WERI-Rb-1 (cell line): ENCODE measurements around the gene RABEP1.

ENCODE experiments used
- DNase-seq: peaks from one replicate; pipeline ENCODE4 v3.0.0-alpha.2; 2020
- H3K27ac ChIP-seq: fragments of 250-450 bp; sonication (Bioruptor Pico); 2 replicates; pipeline ENCODE4 v1.5.1; 2020; ENCODE audit warnings: mild to moderate bottlenecking, moderate library complexity
- H3K27me3 ChIP-seq: fragments of 250-450 bp; sonication (Bioruptor Pico); 2 replicates; pipeline ENCODE4 v1.5.1; 2021; ENCODE audit warnings: mild to moderate bottlenecking, low read depth, moderate library complexity; ENCODE audit not compliant: insufficient read depth, severe bottlenecking
- H3K36me3 ChIP-seq: fragments of 250-450 bp; sonication (Bioruptor Pico); 2 replicates; pipeline ENCODE4 v1.5.1; 2020; ENCODE audit warnings: mild to moderate bottlenecking, moderate library complexity
- H3K4me3 ChIP-seq: 2 replicates; pipeline ENCODE4 v1.5.1; 2011; ENCODE audit warnings: low read depth, mild to moderate bottlenecking, control low read depth, low read length
- H3K9me3 ChIP-seq: fragments of 250-450 bp; sonication (Bioruptor Pico); 2 replicates; pipeline ENCODE4 v1.5.1; 2021; ENCODE audit warnings: mild to moderate bottlenecking, moderate library complexity; ENCODE audit not compliant: severe bottlenecking
- CTCF ChIP-seq: IDR thresholded peaks from 2 replicates; pipeline ENCODE4 v1.5.1; 2011; ENCODE audit warnings: low read depth, mild to moderate bottlenecking, control low read depth, inconsistent platforms, low read length

The RABEP1 gene

GRCh38 chr17:5378566-5379207 lies 96.6 kb downstream of the RABEP1 start:
- peaks cover 95% of the 10 kb centered on the region for H3K36me3 ChIP-seq
- H3K4me3 ChIP-seq: no peak overlapping the region
- no peak for DNase-seq

GRCh38 chr17:5379351-5380107 lies 97.4 kb downstream of the RABEP1 start:
- H3K36me3 ChIP-seq: peaks cover 95% of the 10 kb centered on the region
- no peak for TF ChIP-seq CTCF
- H3K4me3 ChIP-seq: no peak overlapping the region
- H3K27me3 ChIP-seq: no peaks in the 10 kb centered on the region
- no peaks in the 10 kb centered on the region for H3K9me3 ChIP-seq
- no peak for DNase-seq
- no peak overlapping the region for H3K27ac ChIP-seq

More at GRCh38 chr17:5378566-5379207, 96.6 kb downstream of the RABEP1 start:
- Histone ChIP-seq H3K27me3 (no peaks in the 10 kb centered on the region), H3K9me3 (no peaks in the 10 kb centered on the region), H3K27ac (no peak overlapping the region)
- TF ChIP-seq CTCF: no peak

GRCh38 chr17:5380491-5381135 lies 98.5 kb downstream of the RABEP1 start:
- no peak overlapping the region for H3K27ac ChIP-seq
- H3K4me3 ChIP-seq: no peak overlapping the region
- no peaks in the 10 kb centered on the region for H3K27me3 ChIP-seq
- no peak for DNase-seq
- peaks cover 95% of the 10 kb centered on the region for H3K36me3 ChIP-seq
- H3K9me3 ChIP-seq: no peaks in the 10 kb centered on the region
- no peak for TF ChIP-seq CTCF

- Histone ChIP-seq H3K27ac (no peak overlapping the region), H3K36me3 (peaks cover 97% of the 10 kb centered on the region)
- DNase-seq: no peak
These were observed 99.5 kb downstream of the RABEP1 start for GRCh38 chr17:5381542-5381941.

GRCh38 chr17:5391678-5392077 lies 109.6 kb downstream of the RABEP1 start:
- TF ChIP-seq CTCF: no peak

More at GRCh38 chr17:5381542-5381941, 99.5 kb downstream of the RABEP1 start:
- H3K9me3 ChIP-seq: no peaks in the 10 kb centered on the region
- H3K27me3 ChIP-seq: no peaks in the 10 kb centered on the region
- TF ChIP-seq CTCF: no peak
- no peak overlapping the region for H3K4me3 ChIP-seq

More at GRCh38 chr17:5391678-5392077, 109.6 kb downstream of the RABEP1 start:
- Histone ChIP-seq H3K4me3 (no peak overlapping the region), H3K9me3 (no peaks in the 10 kb centered on the region), H3K36me3 (peaks cover 86% of the 10 kb centered on the region), H3K27ac (no peak overlapping the region), H3K27me3 (no peaks in the 10 kb centered on the region)
- DNase-seq: no peak
